ENCODE data around the gene ADAMTSL1. TPM values are rescaled to one million over a fixed set of nuclear protein-coding genes. Genes with fewer than 3 reads are reported as not detected.

The ADAMTSL1 gene
- total and polyA plus RNA-seq, 2 experiments from 2014 or later: 2.3 to 5.0 TPM

- no peaks in the 10 kb centered on the region for H3K4me1 ChIP-seq (ENCODE audit: insufficient read depth)
- Mint-ChIP-seq H3K36me3 (ENCODE audit: low read depth) (peaks cover 30% of the 10 kb centered on the region), H3K4me1 (peaks cover 5% of the 10 kb centered on the region; the same call in 2 of the 3 replicates), H3K27me3 (ENCODE audit: insufficient read depth, low read depth, poor library complexity) (no peaks in the 10 kb centered on the region), H3K27ac (no peak overlapping the region), H3K9me3 (peaks cover 35% of the 10 kb centered on the region), H3K4me3 (no peak overlapping the region)
- no peak for TF ChIP-seq JUNB (IDR thresholded peaks at IDR 0.05; ENCODE audit: unreplicated experiment)
- TF ChIP-seq STAT1 (IDR thresholded peaks at IDR 0.05; ENCODE audit: unreplicated experiment): no peak
- no peak for TF ChIP-seq EZH2phosphoT487 (IDR thresholded peaks at IDR 0.05; ENCODE audit: unreplicated experiment)
- TF ChIP-seq REST (IDR thresholded peaks at IDR 0.05; ENCODE audit: unreplicated experiment): no peak
- no peak for TF ChIP-seq CREB1 (CRISPR knock-in tag; IDR thresholded peaks at IDR 0.05; ENCODE audit: low read depth)
- no peak for TF ChIP-seq ZNF114 (CRISPR knock-in tag; IDR thresholded peaks at IDR 0.05)
- TF ChIP-seq CTCF (conservative IDR thresholded peaks at IDR 0.05; ENCODE audit: low read depth in 2 of 2): no peak
- TF ChIP-seq NANOG (IDR thresholded peaks at IDR 0.05; ENCODE audit: borderline replicate concordance): no peak
- no peak for TF ChIP-seq ZNF331 (CRISPR knock-in tag; IDR thresholded peaks at IDR 0.05; ENCODE audit: low read depth)
- TF ChIP-seq ZNF462 (CRISPR knock-in tag; IDR thresholded peaks at IDR 0.05): no peak
- TF ChIP-seq ETS1 (IDR thresholded peaks at IDR 0.05): no peak
- no peak for TF ChIP-seq POLR2AphosphoS5 (IDR thresholded peaks at IDR 0.05; ENCODE audit: low read depth)
- no peak for TF ChIP-seq EZH2 (IDR thresholded peaks at IDR 0.05; ENCODE audit: low read depth, unreplicated experiment)
- no peak for DNase-seq (ENCODE audit: low spot score)
- no peak overlapping the region for H3K27ac ChIP-seq (ENCODE audit: low read depth)
- no peaks in the 10 kb centered on the region for H4K20me1 ChIP-seq (replicated peaks; ENCODE audit: insufficient read depth)
- peaks cover 13% of the 10 kb centered on the region; the same call in 1 of the 2 replicates for H3K36me3 ChIP-seq (ENCODE audit: insufficient read depth)
- no peak overlapping the region for H3K4me3 ChIP-seq
- H3K9me2 ChIP-seq (ENCODE audit: insufficient read depth): no peaks in the 10 kb centered on the region
- H3K27me3 ChIP-seq (ENCODE audit: insufficient read depth): no peaks in the 10 kb centered on the region
- no peak overlapping the region for H3K4me2 ChIP-seq
- H2AFZ ChIP-seq: no peak overlapping the region
- no peak for ATAC-seq
- H3K79me2 ChIP-seq (replicated peaks; ENCODE audit: insufficient read depth): no peaks in the 10 kb centered on the region
- H3F3A ChIP-seq (replicated peaks; ENCODE audit: low read depth): no peaks in the 10 kb centered on the region
These were observed 60.7 kb downstream of the ADAMTSL1 start for GRCh38 chr9:18534611-18535010.
